HCT116 (cell line): ENCODE data around the gene FMN2. TPM values are rescaled to one million over a fixed set of nuclear protein-coding genes. Genes with fewer than 3 reads are reported as not detected.

Source experiments
- ATAC-seq: fragments of 200-7000 bp; cut with Tn5 transposase; 2 replicates; pipeline ENCODE4 v1.9.1; 2020; ENCODE audit warnings: mild to moderate bottlenecking, moderate library complexity
- BruUV-seq: library from RNA; stranded (reverse); fragments of 400-500 nt; replicated peaks from 2 replicates; lab custom pipeline; 2021; lab: Mats Ljungman, UMichigan
- CTCF ChIA-PET: fragments of 300-600 bp; sonication (Branson Sonifier 250); formaldehyde crosslinking; loops from one replicate; lab custom pipeline; 2021; ENCODE audit warnings: antibody characterized with exemption; lab: Charles Lee
- POLR2A ChIA-PET: fragments of 300-600, 350-600 bp; sonication (Branson Sonifier 250); formaldehyde crosslinking; loops from one replicate; lab custom pipeline; 2021; ENCODE audit warnings: antibody characterized with exemption; lab: Charles Lee
- RAD21 ChIA-PET, 2 experiments: fragments of 300-600 bp; sonication (Branson Sonifier 250); formaldehyde crosslinking; loops; one replicate each; lab custom pipeline; 2023; ENCODE audit warnings: low total read pairs in 2 of 2; ENCODE audit not compliant: uncharacterized antibody in 2 of 2, unreplicated experiment in 2 of 2, low non-redundant PET in 1 of 2; lab: Charles Lee
- DNase-seq: peaks from one replicate; pipeline ENCODE4 v3.0.0-alpha.2; 2010; ENCODE audit warnings: low read depth, low spot score
- H2AFZ ChIP-seq: fragments of 200-600 bp; shearing (Covaris generic), sonication (generic); 2 replicates; pipeline ENCODE4 v1.6.1; 2017; ENCODE audit warnings: low read depth, mixed run types, mixed read lengths, antibody characterized with exemption, low read length; ENCODE audit not compliant: poor library complexity, severe bottlenecking
- H3K27ac ChIP-seq: 2 replicates; pipeline ENCODE4 v1.5.1; 2012; ENCODE audit warnings: low read depth, low read length
- H3K27me3 ChIP-seq: fragments of 200-600 bp; sonication (generic); 2 replicates; pipeline ENCODE4 v1.6.1; 2016; ENCODE audit warnings: mixed run types, low read length, mixed read lengths; ENCODE audit not compliant: insufficient read depth
- H3K36me3 ChIP-seq, 2 experiments: fragments of 200-500 bp in 1 of 2; fragments of 200-600 bp in 1 of 2; sonication (Bioruptor generic) in 1 of 2; sonication (generic) in 1 of 2; 2 replicates each; pipeline versions ENCODE4 v1.5.1 to v1.6.1; 2014 to 2016; ENCODE audit warnings: low read length in 2 of 2, inconsistent platforms in 1 of 2, mixed read lengths in 1 of 2, mixed run types in 1 of 2; ENCODE audit not compliant: insufficient read depth in 2 of 2, control insufficient read depth in 1 of 2
- H3K4me1 ChIP-seq, 2 experiments: fragments of 200-600 bp in 1 of 2; sonication (generic) in 1 of 2; 2 replicates each; pipeline versions ENCODE4 v1.5.1 to v1.6.1; 2012 to 2017; ENCODE audit warnings: low read length in 2 of 2, inconsistent platforms in 1 of 2, mild to moderate bottlenecking in 1 of 2, mixed read lengths in 1 of 2, mixed run types in 1 of 2, moderate library complexity in 1 of 2; ENCODE audit not compliant: insufficient read depth in 2 of 2, control insufficient read depth in 1 of 2
- H3K4me2 ChIP-seq: fragments of 200-600 bp; sonication (generic); 2 replicates; pipeline ENCODE4 v1.6.1; 2017; ENCODE audit warnings: mixed run types, low read length, mixed read lengths
- H3K4me3 ChIP-seq, 2 experiments: fragments of 200-600 bp in 1 of 2; sonication (generic) in 1 of 2; replicated peaks in 1 of 2; 2 replicates each; pipeline ENCODE4 v1.5.1; 2011 to 2016; ENCODE audit warnings: low read length in 2 of 2, control low read depth in 1 of 2, low read depth in 1 of 2, mild to moderate bottlenecking in 1 of 2, mixed read lengths in 1 of 2, mixed run types in 1 of 2
- H3K79me2 ChIP-seq: fragments of 200-600 bp; sonication (generic); 2 replicates; pipeline ENCODE4 v1.6.1; 2017; ENCODE audit warnings: mild to moderate bottlenecking, mixed run types, low read length, moderate library complexity, mixed read lengths; ENCODE audit not compliant: insufficient read depth
- H3K9ac ChIP-seq: fragments of 200-600 bp; sonication (generic); 2 replicates; pipeline ENCODE4 v1.6.1; 2016; ENCODE audit warnings: low read length, mixed read lengths
- H3K9me2 ChIP-seq: fragments of 200-600 bp; sonication (generic), shearing (Covaris generic); 2 replicates; pipeline ENCODE4 v1.6.1; 2017; ENCODE audit warnings: mixed run types, mild to moderate bottlenecking, moderate library complexity; ENCODE audit not compliant: insufficient read depth
- H3K9me3 ChIP-seq, 2 experiments: fragments of 200-500 bp in 1 of 2; fragments of 200-600 bp in 1 of 2; sonication (Bioruptor generic) in 1 of 2; sonication (generic) in 1 of 2; 2 replicates each; pipeline ENCODE4 v1.6.1; 2014 to 2017; ENCODE audit warnings: low read length in 2 of 2, mixed read lengths in 2 of 2, inconsistent platforms in 1 of 2, low read depth in 1 of 2, mild to moderate bottlenecking in 1 of 2, mixed run types in 1 of 2, moderate library complexity in 1 of 2; ENCODE audit not compliant: control insufficient read depth in 1 of 2, insufficient read depth in 1 of 2
- H4K20me1 ChIP-seq: fragments of 200-600 bp; sonication (generic), shearing (Covaris generic); 2 replicates; pipeline ENCODE4 v1.6.1; 2017; ENCODE audit warnings: mixed run types, mild to moderate bottlenecking, moderate library complexity; ENCODE audit not compliant: insufficient read depth
- CEBPB ChIP-seq: IDR thresholded peaks from 2 replicates; pipeline ENCODE4 v1.6.1; 2012; ENCODE audit warnings: low read depth
- EGR1 ChIP-seq: IDR thresholded peaks from 2 replicates; pipeline ENCODE4 v1.6.1; 2012; ENCODE audit warnings: low read depth
- ELF1 ChIP-seq: IDR thresholded peaks from 2 replicates; pipeline ENCODE4 v1.6.1; 2012; ENCODE audit warnings: low read depth, borderline replicate concordance
- EZH2 ChIP-seq: fragments of 200-600 bp; sonication (generic); IDR thresholded peaks from 2 replicates; pipeline ENCODE4 v1.6.1; 2017; ENCODE audit warnings: antibody characterized with exemption, mixed run types
- FOSL1 ChIP-seq: IDR thresholded peaks from 2 replicates; pipeline ENCODE4 v1.6.1; 2012; ENCODE audit warnings: low read depth
- JUND ChIP-seq: IDR thresholded peaks from 2 replicates; pipeline ENCODE4 v1.6.1; 2012
- POLR2A ChIP-seq: IDR thresholded peaks from 2 replicates; pipeline ENCODE4 v1.7.0; 2011; ENCODE audit warnings: borderline replicate concordance; ENCODE audit not compliant: insufficient read depth, insufficient read length; ENCODE audit errors: extremely low read depth
- POLR2AphosphoS5 ChIP-seq: IDR thresholded peaks from 2 replicates; pipeline ENCODE4 v1.6.1; 2011; ENCODE audit warnings: mild to moderate bottlenecking, low read depth, low read length, moderate library complexity
- SRF ChIP-seq: IDR thresholded peaks from 2 replicates; pipeline ENCODE4 v1.6.1; 2012; ENCODE audit warnings: low read depth
- ZNF274 ChIP-seq: fragments of 200-500 bp; sonication (Bioruptor generic); IDR thresholded peaks from 2 replicates; pipeline ENCODE4 v1.6.1; 2014; ENCODE audit warnings: mild to moderate bottlenecking, low read depth, low read length, inconsistent platforms
- intact Hi-C: fragments of 100-400 bp; cut with micrococcal nuclease; formaldehyde crosslinking; loops from 2 replicates; pipeline ENCODE4 v1.10.0; 2022
- total RNA-seq: library from RNA; stranded (reverse); gene quantifications from one replicate; pipeline ENCODE4 v1.2.1, GENCODE V29; 2021; ENCODE audit not compliant: unreplicated experiment
- TF ChIP-seq, protein P1 (sequence below): IDR thresholded peaks from 2 replicates; pipeline ENCODE4 v1.6.1; 2012; ENCODE audit warnings: low read depth

Gene FMN2
- total RNA-seq, 1 experiment from 2014 or later, result not detected

DNA sequence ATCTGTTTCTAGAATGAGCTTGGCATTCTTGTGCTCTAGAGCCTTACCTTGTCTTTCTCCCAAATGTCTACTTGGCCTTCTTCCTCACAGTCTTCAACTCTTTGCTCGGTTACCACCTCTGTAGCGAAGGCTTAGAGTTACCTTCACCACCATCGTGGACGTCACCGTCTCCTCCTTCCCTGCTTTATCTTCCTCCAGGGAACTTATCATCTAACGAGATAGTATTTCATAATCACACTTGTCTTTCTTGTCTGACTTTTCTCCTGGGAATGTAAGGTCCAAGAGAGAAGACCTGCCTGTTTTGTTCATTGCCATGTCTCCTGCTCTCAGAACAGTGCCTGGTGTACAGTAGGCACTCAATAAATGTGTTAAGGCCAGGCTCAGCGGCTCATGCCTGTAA is 404.7 kb downstream of the FMN2 start:
- POLR2A ChIA-PET, result no interaction called here
- Histone ChIP-seq H3K4me1 (no peaks in the 10 kb centered on the region), H3K79me2 (no peaks in the 10 kb centered on the region), H3K36me3 (no peaks in the 10 kb centered on the region), H4K20me1 (no peaks in the 10 kb centered on the region), H3K27me3 (no peaks in the 10 kb centered on the region), H2AFZ (no peak overlapping the region), H3K27ac (no peak overlapping the region)
- CTCF ChIA-PET, result no interaction called here
- TF ChIP-seq POLR2A (no peak), SRF (no peak), POLR2AphosphoS5 (no peak), ZNF274 (no peak), EGR1 (no peak), CEBPB (no peak), ELF1 (no peak), JUND (no peak)
- TF ChIP-seq, all 23 proteins: peak for 0
- intact Hi-C loops, result no loop called here
- H3K9me2 ChIP-seq, result no peaks in the 10 kb centered on the region
- H3K4me3 ChIP-seq, result no peak overlapping the region
- BruUV-seq, result no TSS peak
- no peak overlapping the region for H3K4me2 ChIP-seq
- no peak for DNase-seq
- no peak for ATAC-seq
- no peak overlapping the region for H3K9ac ChIP-seq
- H3K9me3 ChIP-seq, result peaks cover 5 to 15% of the 10 kb centered on the region in 2 experiments; a peak in 2 of 4 replicates
- RAD21 ChIA-PET, result no interaction called here

DNA sequence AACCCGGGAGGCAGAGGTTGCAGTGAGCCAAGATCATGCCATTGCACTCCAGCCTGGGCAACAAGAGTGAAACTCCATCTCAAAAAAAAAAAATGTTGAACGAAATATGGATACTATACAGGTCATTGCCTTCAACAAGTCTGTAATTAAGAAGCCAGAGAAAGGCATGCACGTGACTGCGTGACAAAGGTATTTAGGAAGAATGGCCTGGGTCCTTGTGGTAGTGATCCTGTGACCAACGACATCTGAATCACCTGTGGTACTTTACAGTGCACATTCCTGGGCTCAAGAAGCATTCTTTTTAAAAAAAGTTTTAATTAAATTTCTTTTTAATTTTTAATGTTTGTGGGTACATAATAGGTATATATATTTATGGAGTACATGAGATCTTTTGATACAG is 405.3 kb downstream of the FMN2 start:
- ATAC-seq, result no peak
- H4K20me1 ChIP-seq, result no peaks in the 10 kb centered on the region
- H3K27ac ChIP-seq, result no peak overlapping the region
- intact Hi-C loops, result no loop called here
- no peak for DNase-seq
- no peaks in the 10 kb centered on the region for H3K27me3 ChIP-seq
- CTCF ChIA-PET, result no interaction called here
- POLR2A ChIA-PET, result no interaction called here
- H3K4me3 ChIP-seq, result no peak overlapping the region
- H3K9ac ChIP-seq, result no peak overlapping the region
- no peak overlapping the region for H3K4me2 ChIP-seq
- RAD21 ChIA-PET, result no interaction called here
- no peaks in the 10 kb centered on the region for H3K4me1 ChIP-seq
- BruUV-seq, result no TSS peak
- H3K36me3 ChIP-seq, result no peaks in the 10 kb centered on the region
- no peaks in the 10 kb centered on the region for H3K79me2 ChIP-seq
- no peak overlapping the region for H2AFZ ChIP-seq
- no peaks in the 10 kb centered on the region for H3K9me2 ChIP-seq
- H3K9me3 ChIP-seq, result peaks cover 5 to 15% of the 10 kb centered on the region in 2 experiments; a peak in 2 of 4 replicates
- TF ChIP-seq EZH2 (no peak), JUND (no peak), FOSL1 (no peak)
- TF ChIP-seq, protein P1, sequence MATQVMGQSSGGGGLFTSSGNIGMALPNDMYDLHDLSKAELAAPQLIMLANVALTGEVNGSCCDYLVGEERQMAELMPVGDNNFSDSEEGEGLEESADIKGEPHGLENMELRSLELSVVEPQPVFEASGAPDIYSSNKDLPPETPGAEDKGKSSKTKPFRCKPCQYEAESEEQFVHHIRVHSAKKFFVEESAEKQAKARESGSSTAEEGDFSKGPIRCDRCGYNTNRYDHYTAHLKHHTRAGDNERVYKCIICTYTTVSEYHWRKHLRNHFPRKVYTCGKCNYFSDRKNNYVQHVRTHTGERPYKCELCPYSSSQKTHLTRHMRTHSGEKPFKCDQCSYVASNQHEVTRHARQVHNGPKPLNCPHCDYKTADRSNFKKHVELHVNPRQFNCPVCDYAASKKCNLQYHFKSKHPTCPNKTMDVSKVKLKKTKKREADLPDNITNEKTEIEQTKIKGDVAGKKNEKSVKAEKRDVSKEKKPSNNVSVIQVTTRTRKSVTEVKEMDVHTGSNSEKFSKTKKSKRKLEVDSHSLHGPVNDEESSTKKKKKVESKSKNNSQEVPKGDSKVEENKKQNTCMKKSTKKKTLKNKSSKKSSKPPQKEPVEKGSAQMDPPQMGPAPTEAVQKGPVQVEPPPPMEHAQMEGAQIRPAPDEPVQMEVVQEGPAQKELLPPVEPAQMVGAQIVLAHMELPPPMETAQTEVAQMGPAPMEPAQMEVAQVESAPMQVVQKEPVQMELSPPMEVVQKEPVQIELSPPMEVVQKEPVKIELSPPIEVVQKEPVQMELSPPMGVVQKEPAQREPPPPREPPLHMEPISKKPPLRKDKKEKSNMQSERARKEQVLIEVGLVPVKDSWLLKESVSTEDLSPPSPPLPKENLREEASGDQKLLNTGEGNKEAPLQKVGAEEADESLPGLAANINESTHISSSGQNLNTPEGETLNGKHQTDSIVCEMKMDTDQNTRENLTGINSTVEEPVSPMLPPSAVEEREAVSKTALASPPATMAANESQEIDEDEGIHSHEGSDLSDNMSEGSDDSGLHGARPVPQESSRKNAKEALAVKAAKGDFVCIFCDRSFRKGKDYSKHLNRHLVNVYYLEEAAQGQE, result no peak
